ENCODE data around the gene LMLN.

- TF ChIP-seq EZH2phosphoT487 (IDR thresholded peaks at IDR 0.05; ENCODE audit: borderline replicate concordance, low read length) (no peak), CTCF (IDR thresholded peaks at IDR 0.05; ENCODE audit: low read depth, low read length, poor library complexity, severe bottlenecking) (no peak)
Observed at GRCh38 chr3:197975311-197975710, 15.3 kb downstream of the LMLN start.

All from DOHH2 (cell line).